ENCODE measurements around the gene GCK.
"Not testable (repeated sequence)": the region's sequence is repeated elsewhere in the genome, so short reads cannot be mapped to it uniquely, and the experiment has no call there.

The GCK gene

DNA sequence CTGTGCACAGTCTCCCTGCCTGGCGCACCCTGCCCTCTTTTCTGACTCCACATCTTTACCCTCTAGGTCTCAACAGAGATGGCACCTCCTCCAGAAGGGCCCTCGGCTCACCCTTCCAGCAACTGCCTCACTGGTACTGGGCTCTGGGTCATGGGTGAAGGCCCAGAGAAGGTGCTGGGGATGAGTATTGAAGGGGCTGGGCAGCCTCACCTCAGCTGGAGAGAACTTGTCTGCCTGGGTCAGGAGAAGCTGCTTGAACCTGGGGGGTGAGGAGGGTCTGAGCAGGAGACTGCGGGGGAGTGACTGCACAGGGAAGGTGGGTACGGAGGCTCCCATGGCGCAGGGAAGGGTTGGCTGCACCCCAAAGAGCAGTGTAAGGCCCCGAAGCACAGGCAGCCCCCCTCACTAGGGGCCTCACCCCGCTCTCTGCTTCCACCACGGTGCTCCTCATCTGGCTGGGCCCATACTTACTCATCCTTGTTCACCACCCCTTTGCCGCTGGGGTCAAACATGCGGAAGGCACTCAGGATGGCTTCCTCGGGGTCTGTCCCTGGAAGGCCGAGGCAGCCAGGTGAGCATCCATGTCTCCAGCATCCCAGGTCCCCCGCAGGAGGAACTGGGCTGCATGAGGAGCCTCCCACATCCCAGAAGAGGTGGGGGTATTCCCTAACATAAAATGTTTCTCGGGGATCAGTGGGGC is 49.8 kb downstream of the GCK start:
- DNase-seq = no peak

DNA sequence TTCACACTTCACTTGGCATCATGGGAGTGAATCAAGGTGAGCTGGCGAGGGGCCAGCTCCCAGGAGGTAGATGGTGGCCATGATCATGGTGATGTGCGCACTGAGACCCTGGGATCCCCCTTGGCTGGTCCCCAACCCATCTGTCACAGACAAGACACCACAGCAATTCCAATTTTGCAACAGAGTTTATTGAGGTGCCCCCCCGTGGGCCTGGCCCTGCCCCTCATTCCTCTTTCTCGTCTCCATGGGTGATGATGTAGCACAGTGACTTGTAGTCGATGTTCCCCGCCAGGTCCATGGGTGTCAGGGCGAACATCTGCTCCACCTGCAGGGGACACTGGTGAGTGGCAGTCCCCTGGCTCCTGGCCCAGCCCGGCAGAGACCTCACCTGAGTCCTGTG is 50.5 kb downstream of the GCK start:
- DNase-seq = no peak

DNA sequence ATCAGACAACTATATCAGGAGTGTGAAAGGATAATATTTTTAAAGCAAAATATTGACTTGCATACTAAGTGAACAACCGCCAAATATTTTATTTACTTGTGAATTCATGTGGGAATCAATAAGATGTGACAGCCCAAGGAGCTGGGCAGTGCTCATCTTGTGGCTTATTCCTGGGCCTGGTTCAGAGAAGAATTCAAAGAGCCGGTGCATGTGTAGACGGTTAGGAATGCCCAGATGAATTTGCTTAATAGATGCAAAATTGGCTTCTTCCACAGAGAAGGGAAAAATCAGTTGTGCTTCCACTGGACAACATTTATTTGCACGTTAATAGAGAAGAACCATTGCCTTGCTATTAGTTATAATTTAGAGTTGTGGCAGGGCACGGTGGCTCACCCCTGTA is 52.5 kb downstream of the GCK start:
- no peak for DNase-seq

DNA sequence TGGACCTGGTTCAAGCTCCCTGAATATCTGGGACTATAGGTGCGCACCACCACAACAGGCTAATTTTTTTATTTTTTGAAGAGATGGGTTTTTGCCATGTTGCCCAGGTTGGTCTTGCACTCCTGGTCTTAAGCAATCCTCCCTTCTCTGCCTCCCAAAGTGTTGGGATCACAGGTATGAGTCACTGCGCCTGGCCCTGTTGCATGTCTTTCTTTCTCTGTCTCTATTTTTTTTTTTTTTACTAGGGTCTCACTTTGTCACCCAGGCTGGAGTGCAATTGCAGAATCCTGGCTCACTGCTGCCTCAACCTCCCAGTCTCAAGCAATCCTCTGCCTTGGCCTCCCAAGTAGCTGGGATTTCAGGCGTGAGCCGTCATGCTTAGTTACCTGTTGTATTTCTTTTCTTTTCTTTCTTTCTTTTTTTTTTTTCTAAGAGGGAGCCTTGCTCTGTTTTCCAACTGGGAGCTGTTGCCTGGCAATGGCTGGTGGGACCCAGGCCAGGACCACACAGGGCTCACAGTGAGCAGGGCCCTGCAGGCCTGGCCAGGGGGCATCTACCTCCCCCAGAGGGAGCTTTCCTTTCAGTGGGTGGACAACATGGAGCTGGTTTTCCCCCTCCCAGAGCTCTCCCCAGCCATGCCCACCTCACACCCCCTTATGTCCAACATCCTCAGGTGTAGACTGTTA is 54.2 kb downstream of the GCK start:
- no peak for DNase-seq

DNA sequence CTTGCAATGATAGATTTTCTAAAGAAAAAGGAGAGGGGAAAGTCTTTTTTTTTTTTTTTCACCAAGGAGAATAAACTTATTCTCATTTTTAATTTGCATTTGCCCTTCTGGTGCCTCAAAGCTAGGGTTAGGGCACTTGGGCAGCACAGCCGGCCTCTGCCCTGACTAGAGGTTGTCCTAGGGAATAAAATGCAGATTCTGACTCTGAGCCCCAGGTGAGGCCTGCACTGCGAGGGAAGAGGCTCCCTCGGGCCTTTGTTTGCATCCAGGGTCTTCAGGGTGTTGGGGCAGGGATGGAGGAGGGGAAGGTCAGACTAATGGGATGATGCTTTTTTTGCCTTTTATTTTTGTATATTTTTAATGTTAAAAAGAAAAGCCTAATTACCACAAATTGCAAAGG is 55.9 kb downstream of the GCK start:
- DNase-seq = no peak

DNA sequence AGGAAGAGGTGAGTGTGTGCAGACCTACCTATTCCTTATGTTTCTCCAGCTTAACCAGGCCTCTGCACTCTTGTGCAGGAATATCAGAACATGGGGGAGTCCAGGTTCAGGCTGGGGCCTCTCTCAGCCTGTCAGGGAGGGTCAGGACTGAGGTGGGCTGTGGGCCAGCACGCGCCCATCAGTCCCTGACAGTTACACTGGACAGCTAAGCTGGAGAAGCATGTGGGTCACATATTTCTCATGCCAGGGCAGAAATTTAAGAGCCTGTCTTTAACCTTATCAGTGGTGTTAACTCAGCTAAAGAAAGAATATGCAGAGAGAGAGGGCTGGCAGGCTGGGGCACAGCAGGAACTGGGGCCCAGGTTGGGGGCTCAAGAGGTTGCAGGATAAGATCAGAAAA is 57.2 kb downstream of the GCK start:
- DNase-seq = no peak

DNA sequence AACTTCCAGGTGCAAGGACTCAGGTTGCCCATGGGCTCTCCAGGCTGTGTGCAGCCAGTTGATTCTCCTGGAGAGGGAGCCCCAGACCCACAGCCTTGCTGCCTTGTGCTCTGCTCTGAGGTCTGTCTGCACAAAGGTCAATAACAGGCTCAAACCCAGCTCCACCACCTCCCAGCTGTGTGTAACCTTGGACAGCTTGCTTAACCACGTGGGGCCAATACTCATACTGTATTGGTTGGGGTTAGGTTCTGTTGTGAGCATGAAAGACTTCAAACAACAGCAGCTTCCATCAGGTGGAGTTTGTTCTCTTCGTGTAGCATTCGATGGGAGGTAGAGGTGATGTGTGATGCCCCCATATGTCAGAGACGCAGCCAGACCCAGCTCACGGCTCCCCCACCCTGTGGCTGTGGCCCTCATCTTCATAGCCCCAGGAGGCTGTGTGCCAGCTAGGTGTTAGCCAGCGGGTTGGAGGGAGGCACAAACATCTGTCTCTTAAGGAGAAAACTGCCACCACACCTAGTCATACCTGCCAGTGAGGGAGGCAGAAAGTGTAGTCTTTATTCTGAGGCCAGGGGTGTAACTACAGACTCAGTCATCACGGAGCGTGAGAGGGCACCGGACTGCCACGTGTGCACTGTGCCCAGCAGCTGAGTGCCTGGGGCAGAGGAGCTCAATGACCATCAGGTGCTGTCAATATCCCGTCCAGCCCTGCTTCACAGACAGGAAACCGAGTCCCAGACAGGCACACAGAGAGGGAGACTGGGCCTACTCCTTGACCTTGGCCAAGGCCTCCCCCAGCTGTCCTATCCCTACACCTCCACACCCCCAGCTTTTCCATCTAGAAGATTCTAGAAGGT is 57.8 kb downstream of the GCK start:
- DNase-seq = peak; percentile 37

DNA sequence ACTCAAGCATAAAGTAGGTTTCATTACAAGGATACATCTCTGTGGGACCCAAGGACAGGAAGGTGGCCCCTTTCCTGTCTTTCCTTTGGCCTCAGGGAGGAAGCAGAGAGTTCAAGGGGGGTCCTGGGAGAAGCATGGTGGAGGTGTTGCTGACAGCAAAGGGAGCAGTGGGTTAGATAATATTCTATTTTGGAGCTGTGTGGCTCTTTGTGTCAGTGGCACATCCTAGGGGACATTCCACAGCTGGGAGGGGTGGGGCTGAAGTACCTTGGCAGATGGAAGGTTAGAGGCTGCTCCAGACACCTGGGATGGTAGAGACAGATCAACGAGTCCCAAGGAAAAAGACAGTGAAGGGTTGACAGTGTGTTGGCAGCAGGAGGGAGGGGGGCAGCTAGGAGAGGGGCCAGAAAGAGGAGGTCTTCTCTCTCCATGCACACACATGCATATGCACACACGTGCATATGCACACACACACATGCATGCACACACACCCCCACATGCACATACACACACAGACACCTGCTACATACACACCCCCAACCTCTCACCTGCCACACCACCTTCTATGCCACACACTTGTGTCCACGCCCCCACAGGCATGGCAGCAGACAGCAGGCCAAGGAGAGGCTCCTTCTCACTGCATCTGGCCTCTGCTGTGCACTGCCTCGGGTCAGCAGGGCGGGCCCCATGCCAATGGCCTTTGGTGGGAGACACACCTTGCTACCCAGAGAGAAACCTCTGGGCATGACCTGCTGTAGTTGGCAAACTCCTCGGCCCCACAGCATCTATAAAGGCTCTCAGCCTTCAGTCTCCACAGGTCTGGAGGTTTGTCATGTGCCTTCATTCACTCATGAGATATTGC is 60.3 kb downstream of the GCK start:
- DNase-seq = no peak

DNA sequence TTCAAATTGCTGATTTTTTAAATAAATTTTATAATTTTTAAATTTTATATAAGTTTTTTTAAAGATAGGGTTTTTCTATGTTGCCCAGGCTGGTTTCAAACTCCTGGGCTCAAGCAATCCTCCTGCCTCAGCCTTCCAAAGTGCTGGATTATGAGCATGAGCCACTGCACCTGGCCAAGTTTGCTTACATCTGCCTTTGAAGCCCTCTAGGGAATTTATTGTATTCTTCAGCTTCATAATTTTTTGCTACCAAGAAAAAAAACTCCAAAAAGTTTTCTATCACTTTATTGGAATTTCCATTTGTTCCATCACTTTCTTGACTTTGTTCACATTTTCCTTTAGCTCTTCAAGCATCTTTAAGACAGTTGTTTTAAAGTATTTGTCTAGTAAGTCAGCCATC is 62.1 kb downstream of the GCK start:
- no peak for DNase-seq

DNA sequence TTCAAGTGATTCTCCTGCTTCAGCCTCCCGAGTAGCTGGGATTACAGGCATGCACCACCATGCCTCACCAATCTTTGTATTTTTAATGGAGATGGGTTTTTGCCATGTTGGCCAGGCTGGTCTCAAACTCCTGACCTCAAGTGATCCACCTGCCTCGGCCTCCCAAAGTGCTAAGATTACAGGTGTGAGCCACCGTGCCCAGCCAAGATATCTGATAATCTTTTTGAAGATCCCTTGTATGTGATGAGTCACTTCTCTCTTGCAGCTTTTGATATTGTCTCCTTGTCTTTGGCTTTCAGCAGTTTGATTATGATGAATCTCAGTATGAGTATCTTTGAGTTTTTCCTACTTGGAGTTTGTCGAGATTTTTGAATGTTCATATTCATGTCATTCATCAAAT is 62.7 kb downstream of the GCK start:
- not testable (repeated sequence) for DNase-seq

DNA sequence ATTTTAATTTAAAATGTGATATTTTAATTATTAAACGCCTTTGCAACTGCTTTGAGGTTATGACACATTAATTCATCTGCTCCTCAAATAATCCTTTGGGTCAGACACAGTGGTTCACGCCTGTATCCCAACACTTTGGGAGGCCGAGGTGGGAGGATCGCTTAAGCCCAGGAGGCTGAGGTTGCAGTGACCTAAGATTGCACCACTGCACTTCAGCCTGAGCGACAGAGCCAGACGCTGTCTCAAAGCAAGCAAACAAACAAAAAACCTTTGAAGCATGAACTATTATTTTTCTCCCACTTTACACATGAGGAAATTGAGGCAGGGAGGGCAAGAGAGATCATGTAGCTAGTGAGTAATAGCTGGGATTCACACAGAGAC is 64.4 kb downstream of the GCK start:
- no peak for DNase-seq

DNA sequence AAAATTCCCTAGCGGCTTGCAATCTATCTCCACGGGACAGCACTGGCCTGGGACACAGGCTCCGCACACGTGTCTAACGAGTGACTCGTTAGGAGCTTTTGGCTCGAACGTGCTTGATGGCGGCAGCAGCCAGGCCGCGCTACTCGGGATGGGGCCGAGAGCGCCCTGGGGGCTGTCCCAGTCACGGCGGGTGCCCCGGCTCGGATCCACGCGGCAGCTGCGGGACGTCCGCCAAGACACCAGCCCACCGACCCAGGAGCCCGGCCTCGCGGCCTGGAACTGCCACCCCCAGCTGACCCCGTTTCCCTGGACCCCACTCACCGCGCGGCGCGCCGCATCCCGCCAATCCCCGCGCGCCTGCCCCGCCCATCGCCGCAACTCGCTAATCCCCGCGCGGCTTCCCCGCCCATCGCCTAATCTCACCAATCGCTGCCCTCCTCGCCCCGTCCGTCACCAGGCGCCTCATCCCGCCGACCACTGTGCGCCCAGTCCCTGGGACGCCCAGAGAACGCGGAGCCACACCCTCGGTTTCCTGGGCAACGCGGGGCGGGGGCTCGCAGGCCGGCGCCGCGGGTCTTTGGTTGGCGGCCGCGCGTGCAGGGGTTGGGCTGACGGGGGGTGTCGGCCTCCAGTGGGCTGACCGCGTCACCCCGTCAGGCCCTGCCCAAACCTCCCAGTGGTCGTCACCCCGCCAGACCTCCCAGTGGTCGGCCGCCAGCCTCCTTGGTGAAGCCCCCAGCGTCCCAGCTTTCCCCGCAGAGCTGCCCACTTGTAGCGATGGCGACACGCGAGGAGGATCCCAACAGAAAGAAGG is 65.8 kb downstream of the GCK start, which contains the start of gene POLD2:
TSS of gene POLD2 (minus strand) at position 359 of the 814 bp plus-strand sequence. CDS start 1,495 bp downstream, outside the sequence.
- peak; percentile 96 for DNase-seq

DNA sequence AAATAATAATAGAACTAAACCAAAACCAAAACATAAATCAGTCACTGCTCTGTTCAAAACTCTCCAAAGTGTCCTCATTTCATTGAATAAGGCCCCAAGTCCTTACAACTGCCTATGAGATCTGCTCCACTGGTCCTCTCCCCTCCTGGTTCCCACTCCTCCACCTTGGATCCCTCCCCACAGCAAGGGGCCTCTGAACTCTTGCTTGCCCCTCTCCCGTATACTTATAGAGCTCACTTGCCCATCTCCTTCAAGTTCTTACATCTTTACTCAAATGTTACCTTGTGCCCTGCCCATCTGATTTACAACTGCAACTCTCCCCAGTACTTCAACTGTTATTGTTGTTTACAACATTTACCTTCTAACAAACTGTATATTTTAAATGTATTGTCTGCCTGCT is 66.7 kb downstream of the GCK start:
- no peak for DNase-seq

DNA sequence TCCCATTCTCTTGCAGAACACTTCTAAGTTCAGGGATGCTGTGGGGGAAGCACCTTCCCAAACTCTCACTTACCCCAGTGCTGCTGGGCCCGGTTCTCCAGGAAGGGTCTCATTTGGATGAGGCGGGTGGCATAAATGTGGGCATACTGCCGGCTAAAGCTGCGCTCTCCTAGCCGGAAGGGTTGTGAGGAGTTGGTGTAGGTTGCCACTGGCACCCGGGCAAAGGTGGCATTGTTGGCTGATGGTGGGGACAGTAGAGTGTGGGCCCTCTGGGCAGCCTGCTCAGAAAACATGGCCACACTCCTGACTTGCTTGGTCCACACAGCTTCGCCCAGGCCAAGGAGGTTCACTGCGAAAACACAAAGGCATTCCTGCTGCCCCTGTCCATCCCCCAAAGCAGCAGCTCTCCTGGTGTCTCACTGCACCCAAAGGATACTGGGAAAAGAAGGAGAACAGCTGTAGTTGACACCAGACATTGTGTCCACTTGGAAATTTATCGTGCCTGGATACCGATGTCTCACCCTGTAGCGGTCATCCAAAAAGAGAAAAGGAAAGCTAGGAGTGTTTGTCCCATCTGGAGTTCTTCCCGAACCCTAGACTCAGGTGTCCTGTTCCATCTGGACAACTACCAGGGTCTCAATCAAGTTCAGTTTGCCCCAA is 67.3 kb downstream of the GCK start:
- DNase-seq = no peak

DNA sequence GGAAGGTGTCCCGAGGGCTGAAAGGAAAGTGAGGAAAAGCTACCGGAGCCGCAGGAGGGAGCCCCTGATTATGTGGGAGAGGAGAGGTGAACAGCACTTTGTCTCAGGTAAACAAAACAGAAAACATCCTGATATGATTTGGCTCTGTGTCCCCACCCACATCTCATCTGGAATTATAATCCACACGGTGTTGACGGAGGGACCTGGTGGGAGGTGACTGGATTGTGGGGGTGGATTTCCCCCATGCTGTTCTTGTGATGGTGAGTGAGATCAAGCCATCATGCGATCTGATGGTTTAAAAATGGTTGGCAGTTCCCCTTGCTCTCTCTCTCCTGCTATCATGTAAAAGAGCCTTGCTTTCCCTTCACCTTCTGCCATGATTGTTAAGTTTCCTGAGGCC is 68.8 kb downstream of the GCK start:
- DNase-seq = no peak

DNA sequence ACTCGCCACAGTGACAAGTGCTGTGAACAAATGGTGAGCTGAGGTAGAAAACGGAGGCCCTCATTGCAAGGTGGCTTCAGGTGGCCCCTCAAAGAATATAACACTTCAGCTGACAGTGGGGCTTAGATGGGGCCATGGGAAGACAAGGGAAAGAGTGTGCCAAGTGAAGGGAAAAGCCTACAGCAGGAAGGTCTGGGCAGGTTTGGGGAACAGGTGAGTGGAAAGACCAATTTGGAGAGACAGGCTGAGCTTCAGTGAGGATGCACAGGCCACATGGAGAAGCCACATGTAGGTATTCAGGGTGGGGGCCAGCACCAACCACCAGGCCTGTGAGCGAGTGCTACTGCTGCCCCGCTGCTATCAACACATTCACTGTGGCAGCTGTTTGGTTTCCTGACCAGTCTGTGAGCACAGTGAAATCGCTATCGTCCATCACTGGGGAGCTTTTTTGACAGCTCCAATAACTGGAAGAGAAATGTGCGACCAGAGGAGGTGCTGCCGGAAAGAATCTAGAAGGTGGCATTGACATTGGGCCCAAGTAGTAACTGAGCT is 69.3 kb downstream of the GCK start:
- DNase-seq = no peak

DNA sequence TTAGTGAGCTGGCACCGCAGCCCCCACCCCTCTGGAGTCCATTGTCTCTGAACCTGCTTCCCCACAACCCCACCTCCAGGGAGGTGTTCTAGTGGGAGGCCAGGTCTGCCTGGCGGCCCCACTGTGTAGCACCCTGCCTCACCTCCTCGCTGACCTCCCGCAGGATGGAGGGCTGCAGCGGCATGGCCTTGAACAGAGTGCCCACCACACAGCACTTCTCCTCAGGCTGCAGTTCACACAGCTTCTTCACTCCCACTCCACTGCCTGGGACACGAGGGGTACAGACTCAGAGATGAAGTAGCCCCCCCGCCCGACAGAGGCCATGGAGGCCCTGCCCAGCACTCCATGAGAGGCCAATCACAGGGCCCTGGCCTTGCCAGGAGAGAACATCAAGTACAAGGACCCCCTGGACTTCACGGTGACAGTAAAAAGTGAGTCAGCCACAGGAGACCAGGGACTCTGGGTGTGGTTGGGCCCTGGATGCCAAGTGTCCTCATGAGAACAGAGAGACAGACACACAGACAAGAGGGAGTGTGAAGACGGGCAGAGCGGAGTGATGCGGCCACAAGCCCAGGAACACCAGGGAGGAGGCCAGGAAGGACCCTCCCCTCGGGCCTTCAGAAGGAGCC is 71.3 kb downstream of the GCK start:
- DNase-seq = no peak

DNA sequence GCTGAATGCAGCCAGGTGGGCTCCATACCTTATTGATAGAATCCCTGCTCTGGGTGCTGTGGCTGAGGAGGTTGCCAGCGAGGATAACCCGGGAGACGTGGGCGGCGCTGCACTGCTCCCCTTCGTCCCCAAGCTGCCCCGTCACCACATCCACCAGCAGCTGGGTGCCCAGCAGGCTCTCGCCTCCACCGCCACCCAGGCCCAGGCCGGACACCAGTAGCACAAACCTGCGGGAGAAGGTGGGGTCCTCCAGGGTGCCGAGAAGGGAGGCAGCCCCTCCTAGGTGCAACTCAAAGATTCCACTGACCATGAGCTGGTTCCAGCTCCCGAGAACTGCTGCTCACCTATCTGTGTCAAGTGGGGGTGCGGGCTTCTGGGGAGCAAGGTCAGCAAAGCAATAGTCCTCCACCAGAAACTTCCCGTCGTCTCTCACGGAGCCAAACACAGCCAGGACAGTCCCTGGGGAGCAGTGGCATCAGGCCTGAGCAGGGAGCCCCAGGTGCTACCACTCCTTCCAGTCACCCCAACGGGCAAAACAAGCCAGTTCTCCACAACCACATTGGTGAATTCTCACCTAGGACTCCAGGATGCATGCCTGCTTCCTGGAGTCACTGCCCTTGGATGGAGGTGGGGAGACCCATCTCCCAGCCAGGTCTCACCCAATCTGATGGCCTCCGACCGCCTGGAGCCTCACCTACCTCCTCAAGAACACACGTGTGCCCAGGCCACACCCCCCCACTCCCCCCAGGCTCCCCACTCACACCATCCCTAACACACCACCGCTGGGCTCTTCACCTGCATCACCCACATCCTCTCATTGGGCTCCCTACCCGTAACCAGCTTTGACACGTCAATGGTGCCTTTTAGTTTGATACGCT is 72.2 kb downstream of the GCK start:
- no peak for DNase-seq

DNA sequence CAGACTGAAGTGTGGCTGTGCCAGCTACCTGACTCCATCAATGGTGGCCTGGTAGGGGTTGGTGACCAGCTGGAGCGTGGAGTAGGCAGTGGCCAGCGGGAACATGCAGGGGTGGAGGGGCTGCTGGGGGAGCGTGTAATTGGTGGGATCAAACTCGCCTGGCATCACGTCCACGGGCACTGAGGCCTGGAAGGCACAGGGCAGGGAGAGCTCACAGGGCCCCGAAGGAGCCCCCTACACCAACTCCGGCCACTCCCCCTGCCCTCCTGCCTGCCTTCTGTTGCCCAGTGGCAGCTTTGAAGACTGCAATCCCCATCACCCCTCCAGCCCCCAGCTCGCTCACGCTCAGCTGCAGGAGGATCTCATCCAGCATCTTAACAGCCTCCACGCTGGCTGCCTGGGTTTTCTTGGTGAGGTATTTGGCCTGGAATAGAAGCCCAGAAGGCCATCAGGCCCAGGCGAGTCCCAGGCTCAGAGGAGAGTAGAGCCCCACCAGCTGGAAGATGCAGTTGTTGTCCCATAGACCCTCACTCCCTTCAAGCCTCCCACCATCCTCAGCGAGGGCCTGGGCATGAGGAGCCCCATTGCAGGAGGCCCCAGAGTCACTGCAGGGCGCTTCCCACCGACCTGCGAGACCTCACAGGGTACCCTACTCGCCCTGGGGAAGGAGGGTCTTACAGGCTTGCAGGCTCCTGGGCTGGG is 73.0 kb downstream of the GCK start:
- no peak for DNase-seq
